Lung (tissue), 12 donors: ENCODE results near the gene KRTAP1-5. TPM values are rescaled to one million over a fixed set of nuclear protein-coding genes. Genes with fewer than 3 reads are reported as not detected.

ENCODE experiments used
- ATAC-seq: fragments of 200-7000 bp; cut with Tn5 transposase; one replicate; pipeline ENCODE4 v1.9.1; 2020; ENCODE audit warnings: moderate number of reproducible peaks; ENCODE audit not compliant: insufficient read depth, low FRiP score
- DNase-seq, 3 donors: peaks; one replicate each; pipeline ENCODE4 v3.0.0-alpha.2; 2013 to 2017
- H3K27ac ChIP-seq, 2 donors: one replicate each; pipeline ENCODE4 v1.5.1; 2013; ENCODE audit warnings: mild to moderate bottlenecking in 2 of 2, moderate library complexity in 2 of 2, control low read depth in 1 of 2, inconsistent platforms in 1 of 2, low read depth in 1 of 2, low read length in 1 of 2
- H3K27me3 ChIP-seq, 3 donors: one replicate each; pipeline ENCODE4 v1.5.1; 2013; ENCODE audit warnings: low read length in 2 of 3; ENCODE audit not compliant: control insufficient read depth in 3 of 3, insufficient read depth in 3 of 3
- H3K36me3 ChIP-seq, 4 donors: one replicate each; pipeline ENCODE4 v1.5.1; 2013; ENCODE audit warnings: low read length in 4 of 4, mild to moderate bottlenecking in 1 of 4, moderate library complexity in 1 of 4; ENCODE audit not compliant: control insufficient read depth in 4 of 4, insufficient read depth in 4 of 4
- H3K4me1 ChIP-seq, 5 donors: one replicate each; pipeline ENCODE4 v1.5.1; 2013; ENCODE audit warnings: low read length in 5 of 5, mild to moderate bottlenecking in 2 of 5, moderate library complexity in 1 of 5; ENCODE audit not compliant: control insufficient read depth in 5 of 5, insufficient read depth in 5 of 5
- H3K4me3 ChIP-seq: one replicate; pipeline ENCODE4 v1.5.1; 2013; ENCODE audit warnings: mild to moderate bottlenecking, control low read depth, moderate library complexity
- H3K9ac ChIP-seq, 2 donors: one replicate each; pipeline ENCODE4 v1.5.1; 2013; ENCODE audit warnings: low read length in 2 of 2, control low read depth in 1 of 2; ENCODE audit not compliant: insufficient read depth in 1 of 2
- H3K9me3 ChIP-seq, 4 donors: one replicate each; pipeline ENCODE4 v1.5.1; 2013; ENCODE audit warnings: low read length in 3 of 4, mild to moderate bottlenecking in 1 of 4, moderate library complexity in 1 of 4; ENCODE audit not compliant: control insufficient read depth in 4 of 4, insufficient read depth in 3 of 4
- CTCF ChIP-seq: IDR thresholded peaks from 2 replicates; pipeline ENCODE4 v1.5.1; 2012; ENCODE audit warnings: mild to moderate bottlenecking; ENCODE audit errors: control extremely low read depth, extremely low read depth
- WGBS, 2 donors: extraction: QIAGEN DNeasy Blood & Tissue Kit; methylation state at CpG; one replicate each; pipeline ENCODE4 v1.1.7; 2013; 5-methylcytosine and 5-hydroxymethylcytosine counted together
- polyA plus RNA-seq, 2 donors: library from polyadenylated mRNA; stranded (reverse); fragments of 200-250 nt; gene quantifications; one replicate each; pipeline ENCODE4 v1.2.1, GENCODE V29; 2013
- total RNA-seq, 2 donors: library from RNA; depleted of rRNA in 1 of 2; stranded (reverse); fragments of >200 nt in 1 of 2; gene quantifications; one replicate each; pipeline ENCODE4 v1.2.1, GENCODE V29; 2014 to 2021
- donor health status: control.
- donor health status: control.
- donor health status: Bipolar disorder and iron deficiency.
- donor health status: healthy.
- donor health status: DM: yes; HTN: yes; CAD: no.

The KRTAP1-5 gene
- total and polyA plus RNA-seq, 4 donors, result not detected

- Histone ChIP-seq H3K4me3 (no peak overlapping the region), H3K4me1 (peaks cover 0 to 5% (median 0%) of the 10 kb centered on the region in 5 donors), H3K27ac (no peak overlapping the region), H3K9me3 (no peaks in the 10 kb centered on the region), H3K36me3 (no peaks in the 10 kb centered on the region), H3K9ac (no peak overlapping the region), H3K27me3 (no peaks in the 10 kb centered on the region)
- no peak for TF ChIP-seq CTCF
- ATAC-seq (no peak), DNase-seq (no peak)
- WGBS, 2 donors, result 38 to 66% methylated on average over 1 of the region's 1 CpG
Observed at GRCh38 chr17:41013606-41014005, 13.4 kb downstream of the KRTAP1-5 start.

- DNase-seq (no peak), ATAC-seq (no peak)
- no peak for TF ChIP-seq CTCF
Observed at GRCh38 chr17:41013181-41013580, 13.8 kb downstream of the KRTAP1-5 start.

GRCh38 chr17:41012326-41013120, 14.5 kb downstream of the KRTAP1-5 start:
- WGBS, 2 donors, result 65 to 71% methylated on average over 6 of the region's 6 CpGs
- DNase-seq (no peak), ATAC-seq (no peak)
- Histone ChIP-seq H3K27ac (no peak overlapping the region), H3K9me3 (no peaks in the 10 kb centered on the region), H3K4me3 (no peak overlapping the region), H3K4me1 (peaks cover 0 to 5% (median 0%) of the 10 kb centered on the region in 5 donors), H3K27me3 (no peaks in the 10 kb centered on the region), H3K36me3 (no peaks in the 10 kb centered on the region), H3K9ac (no peak overlapping the region)
- TF ChIP-seq CTCF, result no peak

More at GRCh38 chr17:41013181-41013580, 13.8 kb downstream of the KRTAP1-5 start:
- H3K4me3 ChIP-seq, result no peak overlapping the region
- no peaks in the 10 kb centered on the region for H3K27me3 ChIP-seq
- H3K36me3 ChIP-seq, result no peaks in the 10 kb centered on the region
- H3K9ac ChIP-seq, result no peak overlapping the region
- H3K4me1 ChIP-seq, result peaks cover 0 to 5% (median 0%) of the 10 kb centered on the region in 5 donors
- no peak overlapping the region for H3K27ac ChIP-seq
- 80 to 84% methylated on average over 3 of the region's 3 CpGs for WGBS, 2 donors
- no peaks in the 10 kb centered on the region for H3K9me3 ChIP-seq
